Measurements from ENCODE around the gene TNRC6B. TPM values are rescaled to one million over a fixed set of nuclear protein-coding genes. Genes with fewer than 3 reads are reported as not detected.

TNRC6B gene
- total and polyA plus RNA-seq, 2 of the 13 experiments (the other 11 are each of a cell fraction or from before 2014, with no cell fraction given) = 8.9 to 13.2 TPM

GRCh38 chr22:40385036-40385782, 207.5 kb downstream of the TNRC6B start:
- BruUV-seq (replicated peaks) = no TSS peak
- Histone ChIP-seq H3K4me1 (ENCODE audit: insufficient read depth, low read length) (peaks cover 21% of the 10 kb centered on the region), H3K4me2 (ENCODE audit: low read depth, low read length) (no peak overlapping the region), H3K9ac (ENCODE audit: insufficient read depth, low read depth, low read length) (no peak overlapping the region), H3K4me3 (replicated peaks in 1 of 3; ENCODE audit: insufficient read depth in 1 of 3, low read depth in 2 of 3, low read length in 3 of 3) (no peak overlapping the region), H3K27ac (ENCODE audit: extremely low read length, insufficient read depth, low read length) (no peak overlapping the region), H3K36me3 (replicated peaks in 1 of 2; ENCODE audit: control insufficient read depth in 1 of 2, insufficient read depth in 2 of 2, low read length in 2 of 2) (no peaks in the 10 kb centered on the region; a peak in 1 of 5 replicates), H3K9me3 (ENCODE audit: low read length) (no peaks in the 10 kb centered on the region), H3K79me2 (ENCODE audit: insufficient read depth, low read length) (no peaks in the 10 kb centered on the region), H4K20me1 (ENCODE audit: insufficient read depth, low read length) (no peaks in the 10 kb centered on the region), H2AFZ (ENCODE audit: low read length) (no peak overlapping the region), H3K27me3 (ENCODE audit: control insufficient read depth in 1 of 2, insufficient read depth in 2 of 2, low read length in 2 of 2) (no peaks in the 10 kb centered on the region)
- ATAC-seq (no peak), DNase-seq (ENCODE audit: low spot score) (no peak), FAIRE-seq (no peak)
- in situ Hi-C loops (cut with HindIII; ENCODE audit: extremely low pct_ligation_motif_present, low pct_unique_long_range_greater_than_20kb) = no loop called here
- intact Hi-C loops (cut with micrococcal nuclease; ENCODE audit: unreplicated experiment) = no loop called here
- no peak for TF ChIP-seq TEAD3 (CRISPR knock-in tag; optimal IDR thresholded peaks at IDR 0.05; ENCODE audit: borderline replicate concordance)
- TF ChIP-seq ZNF850 (CRISPR knock-in tag; conservative IDR thresholded peaks at IDR 0.05) = no peak
- TF ChIP-seq, protein P1, sequence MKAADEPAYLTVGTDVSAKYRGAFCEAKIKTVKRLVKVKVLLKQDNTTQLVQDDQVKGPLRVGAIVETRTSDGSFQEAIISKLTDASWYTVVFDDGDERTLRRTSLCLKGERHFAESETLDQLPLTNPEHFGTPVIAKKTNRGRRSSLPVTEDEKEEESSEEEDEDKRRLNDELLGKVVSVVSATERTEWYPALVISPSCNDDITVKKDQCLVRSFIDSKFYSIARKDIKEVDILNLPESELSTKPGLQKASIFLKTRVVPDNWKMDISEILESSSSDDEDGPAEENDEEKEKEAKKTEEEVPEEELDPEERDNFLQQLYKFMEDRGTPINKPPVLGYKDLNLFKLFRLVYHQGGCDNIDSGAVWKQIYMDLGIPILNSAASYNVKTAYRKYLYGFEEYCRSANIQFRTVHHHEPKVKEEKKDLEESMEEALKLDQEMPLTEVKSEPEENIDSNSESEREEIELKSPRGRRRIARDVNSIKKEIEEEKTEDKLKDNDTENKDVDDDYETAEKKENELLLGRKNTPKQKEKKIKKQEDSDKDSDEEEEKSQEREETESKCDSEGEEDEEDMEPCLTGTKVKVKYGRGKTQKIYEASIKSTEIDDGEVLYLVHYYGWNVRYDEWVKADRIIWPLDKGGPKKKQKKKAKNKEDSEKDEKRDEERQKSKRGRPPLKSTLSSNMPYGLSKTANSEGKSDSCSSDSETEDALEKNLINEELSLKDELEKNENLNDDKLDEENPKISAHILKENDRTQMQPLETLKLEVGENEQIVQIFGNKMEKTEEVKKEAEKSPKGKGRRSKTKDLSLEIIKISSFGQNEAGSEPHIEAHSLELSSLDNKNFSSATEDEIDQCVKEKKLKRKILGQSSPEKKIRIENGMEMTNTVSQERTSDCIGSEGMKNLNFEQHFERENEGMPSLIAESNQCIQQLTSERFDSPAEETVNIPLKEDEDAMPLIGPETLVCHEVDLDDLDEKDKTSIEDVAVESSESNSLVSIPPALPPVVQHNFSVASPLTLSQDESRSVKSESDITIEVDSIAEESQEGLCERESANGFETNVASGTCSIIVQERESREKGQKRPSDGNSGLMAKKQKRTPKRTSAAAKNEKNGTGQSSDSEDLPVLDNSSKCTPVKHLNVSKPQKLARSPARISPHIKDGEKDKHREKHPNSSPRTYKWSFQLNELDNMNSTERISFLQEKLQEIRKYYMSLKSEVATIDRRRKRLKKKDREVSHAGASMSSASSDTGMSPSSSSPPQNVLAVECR (CRISPR knock-in tag; IDR thresholded peaks at IDR 0.05; ENCODE audit: borderline replicate concordance) = no peak
- TF ChIP-seq FOXC1 (CRISPR knock-in tag; IDR thresholded peaks at IDR 0.05; ENCODE audit: borderline replicate concordance) = no peak
- TF ChIP-seq HDAC2 (CRISPR knock-in tag; IDR thresholded peaks at IDR 0.05) = no peak
- TF ChIP-seq, protein P2, sequence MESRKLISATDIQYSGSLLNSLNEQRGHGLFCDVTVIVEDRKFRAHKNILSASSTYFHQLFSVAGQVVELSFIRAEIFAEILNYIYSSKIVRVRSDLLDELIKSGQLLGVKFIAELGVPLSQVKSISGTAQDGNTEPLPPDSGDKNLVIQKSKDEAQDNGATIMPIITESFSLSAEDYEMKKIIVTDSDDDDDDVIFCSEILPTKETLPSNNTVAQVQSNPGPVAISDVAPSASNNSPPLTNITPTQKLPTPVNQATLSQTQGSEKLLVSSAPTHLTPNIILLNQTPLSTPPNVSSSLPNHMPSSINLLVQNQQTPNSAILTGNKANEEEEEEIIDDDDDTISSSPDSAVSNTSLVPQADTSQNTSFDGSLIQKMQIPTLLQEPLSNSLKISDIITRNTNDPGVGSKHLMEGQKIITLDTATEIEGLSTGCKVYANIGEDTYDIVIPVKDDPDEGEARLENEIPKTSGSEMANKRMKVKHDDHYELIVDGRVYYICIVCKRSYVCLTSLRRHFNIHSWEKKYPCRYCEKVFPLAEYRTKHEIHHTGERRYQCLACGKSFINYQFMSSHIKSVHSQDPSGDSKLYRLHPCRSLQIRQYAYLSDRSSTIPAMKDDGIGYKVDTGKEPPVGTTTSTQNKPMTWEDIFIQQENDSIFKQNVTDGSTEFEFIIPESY (CRISPR knock-in tag; IDR thresholded peaks at IDR 0.05) = no peak
- TF ChIP-seq, protein P3, sequence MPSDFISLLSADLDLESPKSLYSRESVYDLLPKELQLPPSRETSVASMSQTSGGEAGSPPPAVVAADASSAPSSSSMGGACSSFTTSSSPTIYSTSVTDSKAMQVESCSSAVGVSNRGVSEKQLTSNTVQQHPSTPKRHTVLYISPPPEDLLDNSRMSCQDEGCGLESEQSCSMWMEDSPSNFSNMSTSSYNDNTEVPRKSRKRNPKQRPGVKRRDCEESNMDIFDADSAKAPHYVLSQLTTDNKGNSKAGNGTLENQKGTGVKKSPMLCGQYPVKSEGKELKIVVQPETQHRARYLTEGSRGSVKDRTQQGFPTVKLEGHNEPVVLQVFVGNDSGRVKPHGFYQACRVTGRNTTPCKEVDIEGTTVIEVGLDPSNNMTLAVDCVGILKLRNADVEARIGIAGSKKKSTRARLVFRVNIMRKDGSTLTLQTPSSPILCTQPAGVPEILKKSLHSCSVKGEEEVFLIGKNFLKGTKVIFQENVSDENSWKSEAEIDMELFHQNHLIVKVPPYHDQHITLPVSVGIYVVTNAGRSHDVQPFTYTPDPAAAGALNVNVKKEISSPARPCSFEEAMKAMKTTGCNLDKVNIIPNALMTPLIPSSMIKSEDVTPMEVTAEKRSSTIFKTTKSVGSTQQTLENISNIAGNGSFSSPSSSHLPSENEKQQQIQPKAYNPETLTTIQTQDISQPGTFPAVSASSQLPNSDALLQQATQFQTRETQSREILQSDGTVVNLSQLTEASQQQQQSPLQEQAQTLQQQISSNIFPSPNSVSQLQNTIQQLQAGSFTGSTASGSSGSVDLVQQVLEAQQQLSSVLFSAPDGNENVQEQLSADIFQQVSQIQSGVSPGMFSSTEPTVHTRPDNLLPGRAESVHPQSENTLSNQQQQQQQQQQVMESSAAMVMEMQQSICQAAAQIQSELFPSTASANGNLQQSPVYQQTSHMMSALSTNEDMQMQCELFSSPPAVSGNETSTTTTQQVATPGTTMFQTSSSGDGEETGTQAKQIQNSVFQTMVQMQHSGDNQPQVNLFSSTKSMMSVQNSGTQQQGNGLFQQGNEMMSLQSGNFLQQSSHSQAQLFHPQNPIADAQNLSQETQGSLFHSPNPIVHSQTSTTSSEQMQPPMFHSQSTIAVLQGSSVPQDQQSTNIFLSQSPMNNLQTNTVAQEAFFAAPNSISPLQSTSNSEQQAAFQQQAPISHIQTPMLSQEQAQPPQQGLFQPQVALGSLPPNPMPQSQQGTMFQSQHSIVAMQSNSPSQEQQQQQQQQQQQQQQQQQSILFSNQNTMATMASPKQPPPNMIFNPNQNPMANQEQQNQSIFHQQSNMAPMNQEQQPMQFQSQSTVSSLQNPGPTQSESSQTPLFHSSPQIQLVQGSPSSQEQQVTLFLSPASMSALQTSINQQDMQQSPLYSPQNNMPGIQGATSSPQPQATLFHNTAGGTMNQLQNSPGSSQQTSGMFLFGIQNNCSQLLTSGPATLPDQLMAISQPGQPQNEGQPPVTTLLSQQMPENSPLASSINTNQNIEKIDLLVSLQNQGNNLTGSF (CRISPR knock-in tag; IDR thresholded peaks at IDR 0.05) = no peak
- TF ChIP-seq ZNF441 (CRISPR knock-in tag; IDR thresholded peaks at IDR 0.05; ENCODE audit: borderline replicate concordance) = no peak
- ChIA-PET CTCF (ENCODE audit: low intra/inter-chr PET ratio, low total read pairs) (no interaction called here), POLR2A (interaction anchor here (1.0 kb wide), 1 partner anchor 19 kb away, joined by 3 read pairs; no protein-coding TSS in a partner anchor)
- WGBS (ENCODE audit: low lambda C conversion rate) = 94% methylated on average over 10 of the region's 10 CpGs
